Activated CD8-positive, alpha-beta T cell treated with anti-CD3 and anti-CD28 coated beads for 36 hours (primary cell): ENCODE data around the gene PAMR1. TPM values are rescaled to one million over a fixed set of nuclear protein-coding genes. Genes with fewer than 3 reads are reported as not detected.

Source experiments
- ATAC-seq: fragments of 200-7000 bp; cut with Tn5 transposase; one replicate; pipeline ENCODE4 v1.10.0; 2021; ENCODE audit warnings: mild to moderate bottlenecking, moderate library complexity
- CTCF ChIA-PET: fragments of 350-600 bp; sonication (Branson Sonifier 250); formaldehyde crosslinking; loops from one replicate; lab custom pipeline; 2021; ENCODE audit warnings: antibody characterized with exemption; lab: Charles Lee
- POLR2A ChIA-PET: fragments of 350-600 bp; sonication (Branson Sonifier 250); formaldehyde crosslinking; loops from one replicate; lab custom pipeline; 2021; ENCODE audit warnings: antibody characterized with exemption; lab: Charles Lee
- DNase-seq: peaks from one replicate; pipeline ENCODE4 v3.0.0-alpha.2; 2020
- H3K27ac Mint-ChIP-seq: one replicate; pipeline ENCODE4 v1.8.0; 2021; ENCODE audit warnings: mild to moderate bottlenecking, mixed read lengths
- H3K27me3 Mint-ChIP-seq: one replicate; pipeline ENCODE4 v1.8.0; 2021; ENCODE audit warnings: mixed read lengths
- H3K36me3 Mint-ChIP-seq: one replicate; pipeline ENCODE4 v1.8.0; 2021; ENCODE audit warnings: low read depth, mixed read lengths
- H3K4me1 Mint-ChIP-seq: one replicate; pipeline ENCODE4 v1.8.0; 2021; ENCODE audit warnings: low read depth, mixed read lengths
- H3K4me3 Mint-ChIP-seq: one replicate; pipeline ENCODE4 v1.8.0; 2021; ENCODE audit warnings: mild to moderate bottlenecking, moderate library complexity, mixed read lengths
- H3K9me3 Mint-ChIP-seq: one replicate; pipeline ENCODE4 v1.8.0; 2021; ENCODE audit warnings: mixed read lengths
- CTCF ChIP-seq: fragments of 200-600 bp; IDR thresholded peaks from one replicate; pipeline ENCODE4 v1.8.0; 2022; ENCODE audit warnings: antibody characterized with exemption, mild to moderate bottlenecking
- intact Hi-C: fragments of 100-400 bp; cut with micrococcal nuclease; formaldehyde crosslinking; loops from one replicate; pipeline ENCODE4 v1.10.0; 2022
- total RNA-seq, 2 experiments: library from RNA; stranded (reverse); gene quantifications; one replicate each; pipeline ENCODE4 v1.2.3, GENCODE V29; 2021

Gene PAMR1
- total RNA-seq, 2 experiments from 2014 or later, result not detected

- ChIA-PET CTCF (interaction anchor here (1.3 kb wide), 1 partner anchor 27 kb away, joined by 6 read pairs; no protein-coding TSS in a partner anchor), POLR2A (no interaction called here)
- no peak for TF ChIP-seq CTCF
- DNase-seq (no peak), ATAC-seq (no peak)
- H3K9me3 Mint-ChIP-seq, result peaks cover 5% of the 10 kb centered on the region
- no peaks in the 10 kb centered on the region for H3K36me3 Mint-ChIP-seq
- no peak overlapping the region for H3K4me3 Mint-ChIP-seq
- H3K27ac Mint-ChIP-seq, result no peak overlapping the region
- intact Hi-C loops, result no loop called here
- H3K27me3 Mint-ChIP-seq, result peaks cover 11% of the 10 kb centered on the region
- no peaks in the 10 kb centered on the region for H3K4me1 Mint-ChIP-seq
Measured at GRCh38 chr11:35511666-35512065, 13.8 kb downstream of the PAMR1 start.

- no peaks in the 10 kb centered on the region for H3K36me3 Mint-ChIP-seq
- peaks cover 3% of the 10 kb centered on the region for H3K4me1 Mint-ChIP-seq
- ChIA-PET POLR2A (no interaction called here), CTCF (no interaction called here)
- no peak overlapping the region for H3K4me3 Mint-ChIP-seq
- intact Hi-C loops, result no loop called here
- TF ChIP-seq CTCF, result no peak
- no peak overlapping the region for H3K27ac Mint-ChIP-seq
- DNase-seq, result no peak
- no peak for ATAC-seq
- peaks cover 13% of the 10 kb centered on the region for H3K27me3 Mint-ChIP-seq
- H3K9me3 Mint-ChIP-seq, result peaks cover 10% of the 10 kb centered on the region
Measured at GRCh38 chr11:35507688-35508087, 17.7 kb downstream of the PAMR1 start.

GRCh38 chr11:35501776-35502175 lies 23.6 kb downstream of the PAMR1 start:
- TF ChIP-seq CTCF, result no peak
- no peak for DNase-seq
- no peak overlapping the region for H3K4me3 Mint-ChIP-seq
- peaks cover 3% of the 10 kb centered on the region for H3K4me1 Mint-ChIP-seq
- ATAC-seq, result no peak
- CTCF ChIA-PET, result interaction anchor here (1.5 kb wide), 1 partner anchor 17 kb away, joined by 3 read pairs; no protein-coding TSS in a partner anchor
- intact Hi-C loops, result no loop called here
- no peaks in the 10 kb centered on the region for H3K36me3 Mint-ChIP-seq
- H3K27ac Mint-ChIP-seq, result no peak overlapping the region
- H3K27me3 Mint-ChIP-seq, result peaks cover 4% of the 10 kb centered on the region
- peaks cover 5% of the 10 kb centered on the region for H3K9me3 Mint-ChIP-seq
- POLR2A ChIA-PET, result no interaction called here

- Mint-ChIP-seq H3K4me3 (no peak overlapping the region), H3K36me3 (no peaks in the 10 kb centered on the region), H3K4me1 (peaks cover 3% of the 10 kb centered on the region), H3K27ac (no peak overlapping the region), H3K27me3 (peaks cover 3% of the 10 kb centered on the region), H3K9me3 (peaks cover 4% of the 10 kb centered on the region)
- no peak for DNase-seq
- intact Hi-C loops, result no loop called here
- POLR2A ChIA-PET, result no interaction called here
- ATAC-seq, result no peak
- CTCF ChIA-PET, result interaction anchor here (1.5 kb wide), 1 partner anchor 16 kb away, joined by 3 read pairs; no protein-coding TSS in a partner anchor
- TF ChIP-seq CTCF, result no peak
Measured at GRCh38 chr11:35500744-35501143, 24.7 kb downstream of the PAMR1 start.

GRCh38 chr11:35496416-35496815 lies 29.0 kb downstream of the PAMR1 start:
- DNase-seq (no peak), ATAC-seq (no peak)
- Mint-ChIP-seq H3K27me3 (peaks cover 8% of the 10 kb centered on the region), H3K9me3 (no peaks in the 10 kb centered on the region), H3K4me1 (no peaks in the 10 kb centered on the region), H3K4me3 (no peak overlapping the region), H3K27ac (no peak overlapping the region), H3K36me3 (no peaks in the 10 kb centered on the region)
- ChIA-PET POLR2A (no interaction called here), CTCF (interaction anchor here (1.0 to 2.9 kb wide), 3 partner anchors 12 to 23 kb away, joined by 3 to 12 read pairs (median 3); no protein-coding TSS in a partner anchor)
- intact Hi-C loops, result no loop called here
- TF ChIP-seq CTCF, result no peak
